ENCODE results near the gene GPR183. TPM values are rescaled to one million over a fixed set of nuclear protein-coding genes. Genes with fewer than 3 reads are reported as not detected.

GPR183 gene
- total and polyA plus RNA-seq, 2 of the 8 experiments (the other 6 are each of a cell fraction or from before 2014, with no cell fraction given) = not detected

GRCh38 chr13:99354371-99354951 is 47.3 kb upstream of the GPR183 start (continued):
- TF ChIP-seq BCL11A (IDR thresholded peaks at IDR 0.05; ENCODE audit: low read depth in 2 of 2, low read length in 2 of 2) (no peak), SP2 (IDR thresholded peaks at IDR 0.05; ENCODE audit: low read length) (no peak)
